HEK293 (cell line): ENCODE results near the gene ADM5.

Source experiments
- CTCF ChIA-PET: fragments of 350-600 bp; formaldehyde crosslinking; extraction: SDS; loops from one replicate; lab custom pipeline; 2021; ENCODE audit warnings: antibody characterized with exemption; lab: Yijun Ruan, JAX
- POLR2A ChIA-PET: fragments of 300-600 bp; formaldehyde crosslinking; extraction: SDS; loops from one replicate; lab custom pipeline; 2020; ENCODE audit warnings: antibody characterized with exemption, inconsistent platforms; lab: Yijun Ruan, JAX
- H3K27ac ChIP-seq: fragments of 200-500 bp; sonication (Bioruptor generic); 2 replicates; pipeline ENCODE4 v1.5.1; 2014; ENCODE audit warnings: low read depth, low read length, control low read depth, inconsistent platforms; ENCODE audit errors: extremely low read depth
- H3K36me3 ChIP-seq, 2 experiments: fragments of 200-500 bp in 1 of 2; sonication (Bioruptor generic) in 1 of 2; 1 replicate in 1 of 2; 2 replicates in 1 of 2; pipeline ENCODE4 v1.5.1; 2014 to 2017; ENCODE audit warnings: inconsistent platforms in 2 of 2, low read length in 2 of 2; ENCODE audit not compliant: control insufficient read depth in 2 of 2, insufficient read depth in 1 of 2
- H3K4me1 ChIP-seq: fragments of 200-500 bp; sonication (Bioruptor generic); 2 replicates; pipeline ENCODE4 v1.5.1; 2014; ENCODE audit warnings: mild to moderate bottlenecking, low read length, inconsistent platforms; ENCODE audit not compliant: control insufficient read depth, insufficient read depth
- H3K4me3 ChIP-seq: 2 replicates; pipeline ENCODE4 v1.5.1; 2011; ENCODE audit warnings: low read depth, mild to moderate bottlenecking, control low read depth, low read length, moderate library complexity
- H3K9me3 ChIP-seq: fragments of 200-500 bp; sonication (Bioruptor generic); 2 replicates; pipeline ENCODE4 v1.5.1; 2014; ENCODE audit warnings: low read depth, low read length, inconsistent platforms; ENCODE audit not compliant: control insufficient read depth, insufficient read depth
- FEZF1 ChIP-seq: fragments of 450-650 bp; formaldehyde crosslinking; IDR thresholded peaks from 2 replicates; pipeline ENCODE4 v1.5.1; 2016; ENCODE audit warnings: missing biosample characterization, missing genetic modification characterization
- GFI1B ChIP-seq: fragments of 450-650 bp; formaldehyde crosslinking; IDR thresholded peaks from 2 replicates; pipeline ENCODE4 v1.5.1; 2016; ENCODE audit warnings: missing biosample characterization, missing genetic modification characterization
- MZF1 ChIP-seq: fragments of 450-650 bp; formaldehyde crosslinking; IDR thresholded peaks from 2 replicates; pipeline ENCODE4 v1.5.1; 2017; ENCODE audit warnings: missing biosample characterization, missing genetic modification characterization, borderline replicate concordance
- PATZ1 ChIP-seq: fragments of 450-650 bp; formaldehyde crosslinking; IDR thresholded peaks from 2 replicates; pipeline ENCODE4 v1.5.1; 2016; ENCODE audit warnings: missing biosample characterization, missing genetic modification characterization
- REST ChIP-seq: fragments of 450-650 bp; formaldehyde crosslinking; IDR thresholded peaks from 2 replicates; pipeline ENCODE4 v1.5.1; 2016; ENCODE audit warnings: missing biosample characterization, missing genetic modification characterization
- SETDB1 ChIP-seq: IDR thresholded peaks from one replicate; pipeline ENCODE4 v1.6.1; 2017; ENCODE audit warnings: mild to moderate bottlenecking, low read length, moderate library complexity, mixed read lengths; ENCODE audit not compliant: insufficient read length
- ZBTB17 ChIP-seq: fragments of 450-650 bp; formaldehyde crosslinking; IDR thresholded peaks from 2 replicates; pipeline ENCODE4 v1.5.1; 2016; ENCODE audit warnings: missing biosample characterization, missing genetic modification characterization
- ZFP3 ChIP-seq: fragments of 450-650 bp; formaldehyde crosslinking; IDR thresholded peaks from 2 replicates; pipeline ENCODE4 v1.5.1; 2016; ENCODE audit warnings: low read depth, missing biosample characterization, missing genetic modification characterization
- ZIC2 ChIP-seq: fragments of 450-650 bp; formaldehyde crosslinking; IDR thresholded peaks from 2 replicates; pipeline ENCODE4 v1.5.1; 2016; ENCODE audit warnings: missing biosample characterization, missing genetic modification characterization
- ZNF138 ChIP-seq: fragments of 450-650 bp; formaldehyde crosslinking; IDR thresholded peaks from 2 replicates; pipeline ENCODE4 v1.5.1; 2016; ENCODE audit warnings: missing biosample characterization, missing genetic modification characterization, borderline replicate concordance
- ZNF175 ChIP-seq: fragments of 450-650 bp; formaldehyde crosslinking; IDR thresholded peaks from 2 replicates; pipeline ENCODE4 v1.5.1; 2016; ENCODE audit warnings: missing biosample characterization, missing genetic modification characterization
- ZNF19 ChIP-seq: fragments of 450-650 bp; formaldehyde crosslinking; IDR thresholded peaks from 2 replicates; pipeline ENCODE4; 2016; ENCODE audit warnings: missing biosample characterization, missing genetic modification characterization, low read depth
- ZNF214 ChIP-seq: fragments of 450-650 bp; formaldehyde crosslinking; IDR thresholded peaks from 2 replicates; pipeline ENCODE4 v1.5.1; 2017; ENCODE audit warnings: missing biosample characterization, mild to moderate bottlenecking, missing genetic modification characterization, borderline replicate concordance
- ZNF266 ChIP-seq: fragments of 450-650 bp; formaldehyde crosslinking; IDR thresholded peaks from 2 replicates; pipeline ENCODE4 v1.5.1; 2016; ENCODE audit warnings: missing biosample characterization, missing genetic modification characterization, low read depth
- ZNF394 ChIP-seq: fragments of 450-650 bp; formaldehyde crosslinking; IDR thresholded peaks from 2 replicates; pipeline ENCODE4 v1.5.1; 2016; ENCODE audit warnings: missing biosample characterization, missing genetic modification characterization, mild to moderate bottlenecking, moderate library complexity, borderline replicate concordance
- ZNF510 ChIP-seq: fragments of 450-650 bp; formaldehyde crosslinking; IDR thresholded peaks from 2 replicates; pipeline ENCODE4 v1.5.1; 2018; ENCODE audit warnings: mild to moderate bottlenecking, missing genetic modification characterization, missing biosample characterization; ENCODE audit not compliant: insufficient replicate concordance
- ZNF664 ChIP-seq: fragments of 450-650 bp; formaldehyde crosslinking; IDR thresholded peaks from 2 replicates; pipeline ENCODE4 v1.5.1; 2016; ENCODE audit warnings: missing biosample characterization, missing genetic modification characterization
- ZNF768 ChIP-seq: fragments of 450-650 bp; formaldehyde crosslinking; IDR thresholded peaks from 2 replicates; pipeline ENCODE4 v1.5.1; 2018; ENCODE audit warnings: missing biosample characterization, mild to moderate bottlenecking, missing genetic modification characterization
- ZNF830 ChIP-seq: fragments of 450-650 bp; IDR thresholded peaks from 2 replicates; pipeline ENCODE4 v1.5.0; 2018; ENCODE audit warnings: missing biosample characterization, missing genetic modification characterization, low read depth, mild to moderate bottlenecking, moderate library complexity
- ZNF837 ChIP-seq: fragments of 450-650 bp; formaldehyde crosslinking; IDR thresholded peaks from 2 replicates; pipeline ENCODE4 v1.5.1; 2016; ENCODE audit warnings: missing biosample characterization, missing genetic modification characterization
- ZSCAN30 ChIP-seq: fragments of 450-650 bp; IDR thresholded peaks from 2 replicates; pipeline ENCODE4 v1.5.1; 2018; ENCODE audit warnings: missing biosample characterization, mild to moderate bottlenecking, missing genetic modification characterization, moderate library complexity
- ZXDB ChIP-seq: fragments of 450-650 bp; formaldehyde crosslinking; IDR thresholded peaks from 2 replicates; pipeline ENCODE4 v1.5.1; 2016; ENCODE audit warnings: missing biosample characterization, missing genetic modification characterization

Gene ADM5

GRCh38 chr19:49704888-49705642 lies 15.7 kb downstream of the ADM5 start:
- Histone ChIP-seq H3K9me3 (no peaks in the 10 kb centered on the region), H3K27ac (no peak overlapping the region), H3K36me3 (no peaks in the 10 kb centered on the region; a peak in 1 of 3 replicates), H3K4me1 (no peaks in the 10 kb centered on the region), H3K4me3 (no peak overlapping the region)
- TF ChIP-seq ZNF768 (tag by site-specific recombination) (peak; percentile 85; the same call in 1 of the 2 replicates), ZNF19 (tag by site-specific recombination) (no peak), ZNF138 (tag by site-specific recombination) (no peak), ZNF175 (no peak), ZNF664 (tag by site-specific recombination) (no peak), ZNF510 (tag by site-specific recombination) (no peak), FEZF1 (tag by site-specific recombination) (no peak), ZNF266 (tag by site-specific recombination) (no peak)
- ChIA-PET POLR2A (no interaction called here), CTCF (interaction anchor here (0.6 to 2.0 kb wide), 2 partner anchors 24 to 41 kb away, joined by 3 to 6 read pairs; no protein-coding TSS in a partner anchor)

- POLR2A ChIA-PET: no interaction called here
- Histone ChIP-seq H3K27ac (no peak overlapping the region), H3K9me3 (no peaks in the 10 kb centered on the region), H3K36me3 (no peaks in the 10 kb centered on the region; a peak in 1 of 3 replicates), H3K4me1 (no peaks in the 10 kb centered on the region), H3K4me3 (no peak overlapping the region)
- CTCF ChIA-PET: interaction anchor here (0.6 to 1.6 kb wide), 2 partner anchors 12 to 41 kb away, joined by 3 to 4 read pairs; no protein-coding TSS in a partner anchor
- TF ChIP-seq ZNF830 (tag by site-specific recombination) (no peak), PATZ1 (tag by site-specific recombination) (no peak), ZXDB (tag by site-specific recombination) (no peak), ZNF837 (no peak), ZIC2 (tag by site-specific recombination) (no peak), GFI1B (no peak), ZBTB17 (no peak), ZSCAN30 (no peak), ZFP3 (tag by site-specific recombination) (no peak), ZNF394 (tag by site-specific recombination) (no peak), MZF1 (tag by site-specific recombination) (no peak), ZNF214 (no peak), REST (tag by site-specific recombination) (no peak), SETDB1 (no peak)
- TF ChIP-seq, all 188 proteins: peak for 0
These were observed 16.5 kb downstream of the ADM5 start for GRCh38 chr19:49705919-49706318.
